Erythroblast (primary cell): ENCODE results near the gene ARV1.

Source experiments
- GATA1 ChIP-seq: IDR thresholded peaks from 2 replicates; pipeline ENCODE4 v1.6.1; 2011; ENCODE audit warnings: low read depth, mild to moderate bottlenecking, control low read depth, low read length, moderate library complexity
- POLR2A ChIP-seq: IDR thresholded peaks from 2 replicates; pipeline ENCODE4 v1.6.1; 2011; ENCODE audit warnings: mild to moderate bottlenecking, low read length

DNA sequence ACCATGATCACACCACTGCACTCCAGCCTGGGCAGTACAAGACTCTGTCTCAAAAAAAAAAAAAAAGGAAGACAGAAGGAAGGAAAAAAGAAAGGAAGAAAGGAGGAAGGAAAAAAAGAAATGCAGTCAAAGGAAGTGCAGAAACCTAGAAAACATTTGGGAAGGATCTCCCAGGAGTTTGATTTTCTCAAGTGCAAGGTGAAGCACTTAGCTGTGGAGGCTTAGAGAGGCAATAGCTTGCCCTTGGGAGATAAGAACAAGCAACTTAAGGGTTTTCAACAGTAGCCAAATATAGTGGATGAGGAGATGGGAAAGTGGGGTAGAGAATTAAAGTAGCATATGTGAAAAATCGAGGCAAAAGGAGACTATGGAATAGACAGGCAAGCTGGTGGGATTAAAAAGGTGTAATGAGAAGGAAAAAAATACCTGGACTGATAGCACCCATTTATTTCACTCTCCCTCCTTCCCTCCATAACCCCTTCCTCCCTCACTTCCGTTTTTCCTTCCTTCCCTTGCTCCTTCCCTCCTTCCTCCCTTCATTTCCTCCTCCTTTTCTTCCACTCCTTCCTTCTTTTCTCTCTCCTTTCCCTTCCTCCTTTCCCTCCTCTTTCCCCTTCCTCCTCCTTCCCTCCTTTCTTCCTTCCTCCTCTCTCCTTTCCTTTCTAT is 68.0 kb downstream of the ARV1 start:
- no peak for TF ChIP-seq POLR2A
- TF ChIP-seq GATA1 = no peak
